ENCODE results near the gene PLN. TPM values are rescaled to one million over a fixed set of nuclear protein-coding genes. Genes with fewer than 3 reads are reported as not detected.

Gene PLN
- 10 to 100 TPM; 32.6 to 52.0 (median 47.1) TPM for total RNA-seq

DNA sequence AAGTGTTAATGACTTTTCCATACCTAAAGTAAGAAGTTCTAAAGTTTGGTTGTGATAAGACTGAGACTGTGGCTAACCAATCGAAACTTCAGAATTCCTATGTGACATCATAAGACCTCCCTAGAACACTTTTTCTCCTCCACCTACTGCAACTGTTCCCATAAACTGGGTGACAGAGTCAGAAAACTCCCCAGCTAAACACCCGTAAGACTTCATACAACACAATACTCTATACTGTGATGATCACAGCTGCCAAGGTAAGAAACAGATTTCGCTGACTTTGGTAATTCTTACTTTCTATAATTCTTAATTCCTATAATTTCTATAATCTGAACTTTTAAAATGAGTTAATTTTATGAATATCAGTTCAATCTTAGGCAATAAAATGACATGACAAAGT is at the start of gene PLN:
TSS of gene PLN (plus strand) at position 161 of the 400 bp plus-strand sequence. CDS start 10,626 bp downstream, outside the sequence.
- WGBS, 2 donors (ENCODE audit: low coverage in 1 of 2) = 72 to 87% methylated on average over 3 of the region's 3 CpGs
- in situ Hi-C loops (cut with MboI; ENCODE audit: low pct_ligation_motif_present in 1 of 4, low pct_unique_long_range_greater_than_20kb in 1 of 4, low sequenced_read_pairs in 3 of 4) = no loop called here
- Histone ChIP-seq H3K4me1 (peaks cover 0 to 15% (median 0%) of the 10 kb centered on the region in 4 donors), H3K27me3 (no peaks in the 10 kb centered on the region), H3K27ac (peak within 1 kb of the TSS; percentile 58 to 72 (median 66)), H3K36me3 (no peaks in the 10 kb centered on the region), H3K4me3 (peak within 1 kb of the TSS; percentile 1 to 31 (median 18)), H3K9me3 (no peaks in the 10 kb centered on the region)
- TF ChIP-seq CTCF (IDR thresholded peaks at IDR 0.05) (no peak), POLR2A (IDR thresholded peaks at IDR 0.05) (peak; percentile 48), POLR2AphosphoS5 (IDR thresholded peaks at IDR 0.05) (peak; percentile 51 to 85 (median 81))
- no peak for DNase-seq
- intact Hi-C loops (cut with DNase I; ENCODE audit: low total_unique reads) = no loop called here

- in situ Hi-C loops (cut with MboI; ENCODE audit: low pct_ligation_motif_present in 1 of 4, low pct_unique_long_range_greater_than_20kb in 1 of 4, low sequenced_read_pairs in 3 of 4) = loop anchor here in 2 of 4 donors (10.0 to 25.0 kb wide), 2 partner anchors 213 to 216 kb away; no protein-coding TSS in a partner anchor
Measured at GRCh38 chr6:118500130-118501015, 47.7 kb upstream of the PLN start.

DNA sequence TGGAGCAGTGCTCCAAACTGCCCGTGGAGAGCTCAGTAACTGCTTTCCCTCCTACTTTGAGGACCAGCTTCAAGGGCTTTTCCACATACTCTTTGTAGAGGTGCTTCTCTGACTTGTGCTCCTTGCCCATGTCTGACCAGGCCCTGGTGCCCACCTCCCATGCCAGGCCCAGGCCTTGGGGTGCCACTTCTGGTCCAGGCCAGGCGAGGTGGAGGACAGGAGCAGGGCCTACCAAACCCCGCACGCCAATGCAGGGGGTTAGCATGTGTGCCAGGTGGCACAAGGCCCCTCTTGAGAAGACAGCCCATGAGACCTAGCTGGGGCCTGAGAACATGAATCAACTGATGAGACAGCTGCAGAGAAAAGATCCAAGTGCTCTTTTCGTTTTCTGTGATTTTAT is 47.0 kb upstream of the PLN start:
- Histone ChIP-seq H3K27me3 (no peaks in the 10 kb centered on the region), H3K27ac (no peak overlapping the region), H3K9me3 (no peaks in the 10 kb centered on the region), H3K4me1 (no peaks in the 10 kb centered on the region), H3K36me3 (no peaks in the 10 kb centered on the region), H3K4me3 (no peak overlapping the region)
- no peak for TF ChIP-seq EP300 (IDR thresholded peaks at IDR 0.05; ENCODE audit: low read depth)
- TF ChIP-seq POLR2AphosphoS5 (IDR thresholded peaks at IDR 0.05) = no peak
- TF ChIP-seq POLR2A (IDR thresholded peaks at IDR 0.05) = no peak
- TF ChIP-seq CTCF (IDR thresholded peaks at IDR 0.05) = no peak
- in situ Hi-C loops (cut with MboI; ENCODE audit: low pct_ligation_motif_present in 1 of 4, low pct_unique_long_range_greater_than_20kb in 1 of 4, low sequenced_read_pairs in 3 of 4) = loop anchor here in 2 of 4 donors (10.0 to 25.0 kb wide), 2 partner anchors 214 to 216 kb away; no protein-coding TSS in a partner anchor
- WGBS, 2 donors (ENCODE audit: low coverage in 1 of 2) = 79 to 81% methylated on average over 2 to 5 of the region's 5 CpGs
- no peak for DNase-seq
- intact Hi-C loops (cut with DNase I; ENCODE audit: low total_unique reads) = no loop called here

More at GRCh38 chr6:118500130-118501015, 47.7 kb upstream of the PLN start:
- no peaks in the 10 kb centered on the region for H3K27me3 ChIP-seq
- intact Hi-C loops (cut with DNase I; ENCODE audit: low total_unique reads) = no loop called here
- no peaks in the 10 kb centered on the region for H3K9me3 ChIP-seq
- H3K27ac ChIP-seq = no peak overlapping the region
- H3K4me3 ChIP-seq = no peak overlapping the region
- 84 to 88% methylated on average over 4 to 10 of the region's 10 CpGs for WGBS, 2 donors (ENCODE audit: low coverage in 1 of 2)
- DNase-seq = no peak
- TF ChIP-seq POLR2AphosphoS5 (IDR thresholded peaks at IDR 0.05) (no peak), POLR2A (IDR thresholded peaks at IDR 0.05) (no peak), EP300 (IDR thresholded peaks at IDR 0.05; ENCODE audit: low read depth) (no peak), CTCF (IDR thresholded peaks at IDR 0.05) (no peak)
- no peaks in the 10 kb centered on the region for H3K36me3 ChIP-seq
- H3K4me1 ChIP-seq = no peaks in the 10 kb centered on the region

DNA sequence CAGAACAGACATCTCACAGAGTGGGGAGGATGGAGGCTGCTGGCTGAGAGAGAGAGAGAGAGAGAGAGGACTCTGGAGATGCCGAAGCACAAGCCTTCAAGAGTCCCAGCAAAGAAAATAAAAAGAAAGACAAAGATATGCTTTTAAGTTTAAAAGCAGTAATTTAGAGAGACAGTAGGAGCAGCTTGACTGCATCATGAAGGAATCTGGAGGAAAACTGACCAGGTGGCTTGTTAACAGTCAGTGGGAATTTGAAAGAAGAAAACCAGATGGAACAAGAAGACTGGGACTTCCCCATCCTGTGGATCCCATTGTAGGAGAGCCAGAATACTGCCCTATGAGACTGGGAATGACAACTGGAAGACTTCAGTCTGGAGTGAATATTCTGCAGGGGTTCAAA is 46.3 kb upstream of the PLN start:
- no peaks in the 10 kb centered on the region for H3K36me3 ChIP-seq
- in situ Hi-C loops (cut with MboI; ENCODE audit: low pct_ligation_motif_present in 1 of 4, low pct_unique_long_range_greater_than_20kb in 1 of 4, low sequenced_read_pairs in 3 of 4) = loop anchor here in 2 of 4 donors (10.0 to 25.0 kb wide), 2 partner anchors 214 to 217 kb away; no protein-coding TSS in a partner anchor
- H3K27ac ChIP-seq = no peak overlapping the region
- no peaks in the 10 kb centered on the region for H3K27me3 ChIP-seq
- H3K4me1 ChIP-seq = no peaks in the 10 kb centered on the region
- H3K4me3 ChIP-seq = no peak overlapping the region
- DNase-seq = no peak
- H3K9me3 ChIP-seq = no peaks in the 10 kb centered on the region
- 88% methylated on average over 1 of the region's 1 CpG for WGBS, 2 donors (ENCODE audit: low coverage in 1 of 2)
- TF ChIP-seq CTCF (IDR thresholded peaks at IDR 0.05) (no peak), POLR2AphosphoS5 (IDR thresholded peaks at IDR 0.05) (peak in 1 of 3 donors; percentile 21), POLR2A (IDR thresholded peaks at IDR 0.05) (no peak)
- intact Hi-C loops (cut with DNase I; ENCODE audit: low total_unique reads) = no loop called here
